Type B pancreatic cell (in vitro differentiated cells): ENCODE measurements around the gene LARP4B. TPM values are rescaled to one million over a fixed set of nuclear protein-coding genes. Genes with fewer than 3 reads are reported as not detected.

ENCODE experiments used
- DNase-seq: peaks from one replicate; pipeline ENCODE4 v3.0.0; 2021; ENCODE audit warnings: mixed read lengths; ENCODE audit not compliant: unreplicated experiment; ENCODE audit errors: extremely low spot score
- H3K27ac Mint-ChIP-seq: 2 replicates; pipeline ENCODE4 v1.8.0; 2021; ENCODE audit warnings: mild to moderate bottlenecking, mixed read lengths
- H3K27me3 Mint-ChIP-seq: 2 replicates; pipeline ENCODE4 v1.8.0; 2021; ENCODE audit warnings: mixed read lengths
- H3K36me3 Mint-ChIP-seq: 2 replicates; pipeline ENCODE4 v1.8.0; 2021; ENCODE audit warnings: mixed read lengths
- H3K4me1 Mint-ChIP-seq: one replicate; pipeline ENCODE4 v1.8.0; 2021; ENCODE audit warnings: mixed read lengths; ENCODE audit not compliant: unreplicated experiment
- H3K4me3 Mint-ChIP-seq: 2 replicates; pipeline ENCODE4 v1.8.0; 2021; ENCODE audit warnings: mild to moderate bottlenecking, mixed read lengths
- H3K9me3 Mint-ChIP-seq: 2 replicates; pipeline ENCODE4 v1.8.0; 2021; ENCODE audit warnings: mixed read lengths
- total RNA-seq: library from RNA; stranded (reverse); gene quantifications from 2 replicates; pipeline ENCODE4 v1.2.1, GENCODE V29; 2021; ENCODE audit warnings: low replicate concordance
- TF ChIP-seq, protein P1 (sequence below): fragments of 200-600 bp; sonication (generic); conservative IDR thresholded peaks from 2 replicates; pipeline ENCODE4 v1.5.0; 2021; ENCODE audit warnings: antibody characterized with exemption, mild to moderate bottlenecking

Gene LARP4B
- total RNA-seq, 1 donor from 2014 or later = 82.1 TPM

DNA sequence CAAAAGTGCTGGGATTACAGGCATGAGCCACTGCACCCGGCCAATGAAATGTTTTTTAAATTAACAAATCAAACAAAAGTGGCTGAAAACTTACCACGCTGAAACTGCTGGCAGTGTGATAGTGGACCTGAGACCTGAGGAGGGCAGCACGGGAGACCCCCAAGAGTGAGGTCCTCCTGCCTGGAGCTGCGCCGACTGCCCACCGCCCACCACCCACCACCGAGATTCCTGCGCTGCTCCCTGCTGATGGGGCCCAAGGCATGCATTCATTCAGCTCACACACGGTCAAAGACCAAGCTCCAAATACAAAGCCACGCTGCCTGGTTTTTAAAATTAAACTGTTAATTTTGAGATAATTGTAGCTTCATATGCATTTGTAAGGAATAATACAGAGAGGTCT, 16.4 kb upstream of the LARP4B start:
- Mint-ChIP-seq H3K27me3 (peaks cover 14% of the 10 kb centered on the region), H3K4me3 (no peak overlapping the region), H3K4me1 (no peaks in the 10 kb centered on the region), H3K27ac (no peak overlapping the region), H3K9me3 (no peaks in the 10 kb centered on the region), H3K36me3 (no peaks in the 10 kb centered on the region)
- DNase-seq = no peak
- TF ChIP-seq, protein P1, sequence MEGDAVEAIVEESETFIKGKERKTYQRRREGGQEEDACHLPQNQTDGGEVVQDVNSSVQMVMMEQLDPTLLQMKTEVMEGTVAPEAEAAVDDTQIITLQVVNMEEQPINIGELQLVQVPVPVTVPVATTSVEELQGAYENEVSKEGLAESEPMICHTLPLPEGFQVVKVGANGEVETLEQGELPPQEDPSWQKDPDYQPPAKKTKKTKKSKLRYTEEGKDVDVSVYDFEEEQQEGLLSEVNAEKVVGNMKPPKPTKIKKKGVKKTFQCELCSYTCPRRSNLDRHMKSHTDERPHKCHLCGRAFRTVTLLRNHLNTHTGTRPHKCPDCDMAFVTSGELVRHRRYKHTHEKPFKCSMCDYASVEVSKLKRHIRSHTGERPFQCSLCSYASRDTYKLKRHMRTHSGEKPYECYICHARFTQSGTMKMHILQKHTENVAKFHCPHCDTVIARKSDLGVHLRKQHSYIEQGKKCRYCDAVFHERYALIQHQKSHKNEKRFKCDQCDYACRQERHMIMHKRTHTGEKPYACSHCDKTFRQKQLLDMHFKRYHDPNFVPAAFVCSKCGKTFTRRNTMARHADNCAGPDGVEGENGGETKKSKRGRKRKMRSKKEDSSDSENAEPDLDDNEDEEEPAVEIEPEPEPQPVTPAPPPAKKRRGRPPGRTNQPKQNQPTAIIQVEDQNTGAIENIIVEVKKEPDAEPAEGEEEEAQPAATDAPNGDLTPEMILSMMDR = no peak

DNA sequence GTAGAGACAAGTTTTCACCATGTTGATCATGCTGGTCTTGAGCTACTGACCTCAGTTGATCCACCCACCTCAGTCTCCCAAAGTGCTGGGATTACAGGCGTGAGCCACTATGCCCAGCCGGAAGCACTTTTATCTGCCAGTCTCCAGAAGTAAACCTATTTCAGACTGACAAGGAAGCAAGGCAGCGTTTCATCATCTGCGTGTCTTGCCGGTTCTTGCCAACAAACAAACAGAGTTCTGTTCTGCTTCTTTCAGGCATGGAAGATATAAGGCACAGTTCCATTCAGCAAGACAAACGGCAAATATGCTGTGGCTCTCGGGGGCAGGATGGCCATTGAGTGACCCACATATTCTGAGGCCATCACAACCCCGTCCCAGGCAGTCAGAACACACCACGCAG, 15.5 kb upstream of the LARP4B start:
- no peaks in the 10 kb centered on the region for H3K4me1 Mint-ChIP-seq
- peaks cover 14% of the 10 kb centered on the region for H3K27me3 Mint-ChIP-seq
- TF ChIP-seq, protein P1 = no peak
- H3K4me3 Mint-ChIP-seq = no peak overlapping the region
- DNase-seq = no peak
- H3K36me3 Mint-ChIP-seq = no peaks in the 10 kb centered on the region
- no peaks in the 10 kb centered on the region for H3K9me3 Mint-ChIP-seq
- no peak overlapping the region for H3K27ac Mint-ChIP-seq

DNA sequence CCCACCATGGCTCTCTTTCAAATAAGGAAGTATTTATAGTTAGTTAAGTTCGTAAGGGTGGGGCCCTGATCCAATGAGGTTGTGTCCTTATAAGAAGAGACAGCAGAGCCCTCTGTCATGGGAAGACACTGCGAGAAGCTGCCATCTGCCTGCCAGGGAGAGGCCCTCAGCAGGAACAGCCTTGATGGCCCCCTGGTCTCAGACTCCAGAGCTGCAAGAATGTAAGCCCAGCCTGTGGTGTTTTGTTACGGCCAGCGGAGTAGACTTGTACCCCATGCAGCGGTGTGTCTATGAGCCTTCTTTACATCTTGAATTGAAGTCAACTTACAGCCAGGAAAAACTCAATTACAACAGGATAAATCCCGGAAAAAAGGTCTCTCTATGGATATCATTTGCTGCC, 14.3 kb upstream of the LARP4B start:
- no peaks in the 10 kb centered on the region for H3K4me1 Mint-ChIP-seq
- peaks cover 12% of the 10 kb centered on the region for H3K27me3 Mint-ChIP-seq
- no peak overlapping the region for H3K4me3 Mint-ChIP-seq
- no peaks in the 10 kb centered on the region for H3K9me3 Mint-ChIP-seq
- H3K36me3 Mint-ChIP-seq = no peaks in the 10 kb centered on the region
- TF ChIP-seq, protein P1 = no peak
- H3K27ac Mint-ChIP-seq = no peak overlapping the region
- DNase-seq = no peak

DNA sequence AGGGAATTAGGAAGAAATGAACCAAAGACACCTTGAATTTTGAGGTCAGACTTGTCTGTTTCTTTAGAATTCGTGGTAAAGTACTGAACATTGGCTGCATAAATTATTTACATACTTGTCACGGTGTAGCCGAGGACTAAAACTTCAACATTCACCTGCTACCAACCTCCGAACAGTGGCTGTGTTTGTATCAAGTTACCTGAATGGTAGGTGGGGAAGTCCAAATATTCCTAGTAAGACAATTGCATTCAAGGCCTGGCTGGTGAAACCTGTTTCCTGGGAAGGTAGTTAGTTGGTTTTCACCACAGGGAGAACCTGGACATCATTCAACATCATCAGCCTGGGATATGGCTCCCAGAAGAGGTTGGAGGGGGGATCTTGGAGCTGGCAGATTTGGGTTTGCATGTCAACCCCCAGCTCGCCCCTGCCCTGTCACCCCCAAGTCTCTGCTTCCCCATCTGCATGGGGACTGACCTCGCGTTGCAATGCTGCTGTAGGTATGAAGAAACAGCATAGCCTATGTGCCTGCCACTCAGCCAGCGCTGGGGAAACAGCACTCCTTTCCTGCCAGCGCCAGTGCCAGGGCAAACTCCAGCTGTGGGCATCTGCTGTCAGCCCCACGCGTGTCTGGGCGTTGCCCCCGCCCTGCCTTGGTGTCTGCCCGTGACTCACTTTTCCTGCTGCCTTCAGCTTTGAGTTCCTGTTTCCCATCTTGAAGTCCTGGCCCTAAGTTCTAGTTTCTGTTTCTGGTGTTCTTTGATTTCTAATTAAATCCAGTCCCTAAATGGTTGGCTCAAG, 12.7 kb upstream of the LARP4B start:
- Mint-ChIP-seq H3K27me3 (no peaks in the 10 kb centered on the region), H3K4me1 (no peaks in the 10 kb centered on the region), H3K27ac (no peak overlapping the region), H3K9me3 (no peaks in the 10 kb centered on the region), H3K36me3 (no peaks in the 10 kb centered on the region), H3K4me3 (no peak overlapping the region)
- no peak for DNase-seq
- TF ChIP-seq, protein P1 = no peak

DNA sequence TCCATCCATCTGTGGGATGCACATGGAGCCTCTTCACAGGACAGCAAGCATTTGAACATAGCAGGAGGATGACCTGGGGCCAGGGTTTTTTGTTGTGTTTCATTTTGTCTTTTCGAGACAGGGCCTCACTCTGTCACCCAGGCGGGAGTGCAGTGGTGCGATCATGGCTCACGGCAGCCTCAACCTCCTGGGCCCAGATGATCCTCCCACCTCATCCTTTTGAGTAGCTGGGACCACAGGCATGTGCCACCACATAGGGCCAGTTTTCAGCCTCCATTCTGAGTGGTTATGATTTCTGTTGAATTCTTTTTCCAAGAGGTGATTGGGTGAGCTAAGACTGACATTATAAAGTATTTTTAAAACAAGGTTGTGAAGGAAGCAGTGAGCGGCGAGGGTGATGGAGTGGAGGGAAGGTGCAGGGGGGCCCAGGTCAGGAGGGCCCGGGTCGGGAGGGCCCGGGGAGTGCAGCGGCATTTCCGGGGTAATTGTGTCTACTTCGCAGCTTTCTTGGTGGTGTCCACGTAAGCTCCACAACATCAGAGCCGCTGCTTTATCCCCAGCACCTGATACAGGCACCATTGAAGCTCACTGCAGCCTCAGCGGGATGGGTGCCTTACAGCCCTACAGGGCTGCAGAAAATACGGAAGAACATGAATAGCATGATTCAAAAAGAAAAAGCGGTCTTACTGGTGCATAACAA, 12.0 kb upstream of the LARP4B start:
- H3K36me3 Mint-ChIP-seq = no peaks in the 10 kb centered on the region

More for the DNA sequence above, 12.0 kb upstream of the LARP4B start:
- Mint-ChIP-seq H3K27ac (no peak overlapping the region), H3K4me3 (no peak overlapping the region), H3K4me1 (no peaks in the 10 kb centered on the region), H3K27me3 (no peaks in the 10 kb centered on the region), H3K9me3 (no peaks in the 10 kb centered on the region)
- DNase-seq = no peak
- TF ChIP-seq, protein P1 = no peak
